HG03108 (cell line): ENCODE measurements around the gene ZNF133.

Source experiments
- ATAC-seq: cut with Tn5 transposase; IDR thresholded peaks from one replicate; pipeline ENCODE4 v1.9.1; 2021; ENCODE audit warnings: moderate library complexity; ENCODE audit not compliant: unreplicated experiment

The ZNF133 gene

DNA sequence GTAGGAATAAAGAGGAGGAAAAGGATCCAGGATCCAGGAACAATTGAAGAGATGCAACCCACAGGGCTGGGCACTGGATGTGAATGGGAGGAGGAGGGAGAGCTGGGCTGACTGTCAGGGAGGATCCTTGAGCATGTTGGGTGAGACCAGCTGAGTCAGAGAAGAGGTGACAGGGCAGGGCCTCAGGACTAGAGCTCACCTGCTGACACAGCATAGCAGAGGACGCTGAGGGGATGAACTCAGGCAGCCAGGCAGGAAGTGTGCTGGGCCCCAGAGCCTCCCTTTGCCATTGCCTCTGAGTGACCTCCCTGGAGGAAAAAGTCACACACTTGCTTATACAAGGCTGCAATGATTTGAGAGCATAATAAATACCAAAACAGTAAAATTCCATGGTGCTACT is 72.3 kb downstream of the ZNF133 start:
- ATAC-seq, result no peak

- no peak for ATAC-seq
Measured at GRCh38 chr20:18361678-18362077, 73.4 kb downstream of the ZNF133 start.

DNA sequence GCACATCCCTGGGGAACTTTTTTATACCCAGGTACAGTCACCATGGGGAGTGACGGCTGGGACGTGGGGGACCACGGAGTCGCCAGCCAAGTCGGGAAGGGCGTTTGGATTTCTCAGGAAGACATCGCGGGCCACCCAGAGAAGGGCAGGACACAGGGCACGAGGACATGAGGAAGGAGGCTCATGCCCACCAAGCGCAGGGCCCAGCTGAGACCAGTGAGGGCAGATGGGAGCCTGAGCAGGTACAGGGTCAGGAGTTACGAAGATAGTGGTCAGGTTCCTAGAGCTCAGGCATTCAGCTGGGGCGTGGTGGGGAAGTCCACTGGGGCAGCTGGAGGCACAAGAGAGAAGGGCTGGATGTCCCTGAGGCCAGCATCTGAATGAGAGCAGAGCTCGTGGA is 74.6 kb downstream of the ZNF133 start:
- ATAC-seq, result no peak

GRCh38 chr20:18363708-18364107 is 75.4 kb downstream of the ZNF133 start:
- no peak for ATAC-seq

GRCh38 chr20:18364768-18365167 is 76.4 kb downstream of the ZNF133 start:
- ATAC-seq, result no peak
